H9 (cell line): ENCODE measurements around the gene TSC2. TPM values are rescaled to one million over a fixed set of nuclear protein-coding genes. Genes with fewer than 3 reads are reported as not detected.

Experiments used
- DNase-seq: peaks from one replicate; pipeline ENCODE4 v3.0.0-alpha.2; 2017
- H2AFZ ChIP-seq: one replicate; pipeline ENCODE4 v1.6.1; 2013; ENCODE audit warnings: mild to moderate bottlenecking, low read length, control low read depth, moderate library complexity
- H2AK5ac ChIP-seq: 2 replicates; pipeline ENCODE4 v1.6.1; 2013; ENCODE audit warnings: low read length, control low read depth, mixed read lengths; ENCODE audit not compliant: insufficient read length
- H2BK120ac ChIP-seq: one replicate; pipeline ENCODE4 v1.6.1; 2013; ENCODE audit warnings: low read depth, mild to moderate bottlenecking, low read length, control low read depth, inconsistent platforms; ENCODE audit not compliant: poor library complexity, severe bottlenecking
- H2BK12ac ChIP-seq: 2 replicates; pipeline ENCODE4 v1.6.1; 2013; ENCODE audit warnings: low read length, control low read depth, mixed read lengths, low read depth; ENCODE audit not compliant: insufficient read length
- H2BK15ac ChIP-seq: 2 replicates; pipeline ENCODE4 v1.6.1; 2013; ENCODE audit warnings: low read depth, low read length, control low read depth
- H2BK20ac ChIP-seq: one replicate; pipeline ENCODE4 v1.6.1; 2013; ENCODE audit warnings: low read depth, mild to moderate bottlenecking, low read length, control low read depth, inconsistent platforms; ENCODE audit not compliant: poor library complexity, severe bottlenecking
- H2BK5ac ChIP-seq: 2 replicates; pipeline ENCODE4 v1.6.1; 2013; ENCODE audit warnings: low read length, control low read depth, mixed read lengths; ENCODE audit not compliant: insufficient read length
- H3K14ac ChIP-seq: 2 replicates; pipeline ENCODE4 v1.6.1; 2013; ENCODE audit warnings: low read length, control low read depth; ENCODE audit not compliant: insufficient read depth
- H3K18ac ChIP-seq: 2 replicates; pipeline ENCODE4 v1.6.1; 2013; ENCODE audit warnings: low read depth, mild to moderate bottlenecking, mixed read lengths, low read length, control low read depth; ENCODE audit not compliant: insufficient read length
- H3K23ac ChIP-seq: 2 replicates; pipeline ENCODE4 v1.6.1; 2013; ENCODE audit warnings: low read length, control low read depth, mixed read lengths, low read depth; ENCODE audit not compliant: insufficient read length
- H3K23me2 ChIP-seq: 2 replicates; pipeline ENCODE4 v1.6.1; 2013; ENCODE audit warnings: low read depth, mild to moderate bottlenecking, mixed read lengths, low read length, control low read depth; ENCODE audit not compliant: insufficient read length, poor library complexity, severe bottlenecking
- H3K27ac ChIP-seq: 2 replicates; pipeline ENCODE4 v1.5.1; 2013; ENCODE audit warnings: low read length, control low read depth, mixed read lengths, low read depth; ENCODE audit not compliant: insufficient read length
- H3K27me3 ChIP-seq: 2 replicates; pipeline ENCODE4 v1.6.1; 2013; ENCODE audit warnings: low read length, control low read depth, inconsistent platforms; ENCODE audit not compliant: insufficient read depth
- H3K4ac ChIP-seq: 2 replicates; pipeline ENCODE4 v1.6.1; 2013; ENCODE audit warnings: low read depth, mild to moderate bottlenecking, control low read depth, inconsistent platforms, low read length, moderate library complexity
- H3K4me1 ChIP-seq: 2 replicates; pipeline ENCODE4 v1.6.1; 2013; ENCODE audit warnings: low read length, control low read depth, inconsistent platforms; ENCODE audit not compliant: insufficient read depth
- H3K4me2 ChIP-seq: 2 replicates; pipeline ENCODE4 v1.6.1; 2013; ENCODE audit warnings: low read length, control low read depth, mixed read lengths; ENCODE audit not compliant: insufficient read length, insufficient read depth
- H3K56ac ChIP-seq: 2 replicates; pipeline ENCODE4 v1.6.1; 2013; ENCODE audit warnings: low read depth, mild to moderate bottlenecking, mixed read lengths, low read length, control low read depth; ENCODE audit not compliant: insufficient read length
- H3K79me1 ChIP-seq: 2 replicates; pipeline ENCODE4 v1.6.1; 2013; ENCODE audit warnings: low read depth, mild to moderate bottlenecking, moderate library complexity, low read length, control low read depth, inconsistent platforms; ENCODE audit not compliant: insufficient read depth, poor library complexity, severe bottlenecking
- H3K79me2 ChIP-seq: 2 replicates; pipeline ENCODE4 v1.6.1; 2013; ENCODE audit warnings: low read length, control low read depth, inconsistent platforms; ENCODE audit not compliant: insufficient read depth
- H3K9ac ChIP-seq: 2 replicates; pipeline ENCODE4 v1.6.1; 2013; ENCODE audit warnings: low read length, control low read depth, mixed read lengths; ENCODE audit not compliant: insufficient read length; ENCODE audit errors: extremely low read depth
- H3K9me3 ChIP-seq: one replicate; pipeline ENCODE4 v1.6.1; 2013; ENCODE audit warnings: low read depth, low read length, inconsistent platforms; ENCODE audit not compliant: control insufficient read depth
- H3T11ph ChIP-seq: one replicate; pipeline ENCODE4 v1.6.1; 2013; ENCODE audit warnings: mild to moderate bottlenecking, low read length, control low read depth, inconsistent platforms
- H4K20me1 ChIP-seq: one replicate; pipeline ENCODE4 v1.6.1; 2013; ENCODE audit not compliant: control insufficient read depth, insufficient read length, insufficient read depth
- H4K5ac ChIP-seq: 2 replicates; pipeline ENCODE4 v1.6.1; 2013; ENCODE audit warnings: low read depth, mild to moderate bottlenecking, mixed read lengths, low read length, control low read depth; ENCODE audit not compliant: insufficient read length
- H4K8ac ChIP-seq: replicated peaks from 2 replicates; pipeline ENCODE4 v1.6.1; 2013; ENCODE audit warnings: low read length, control low read depth, mixed read lengths, low read depth; ENCODE audit not compliant: insufficient read length
- H4K91ac ChIP-seq: 2 replicates; pipeline ENCODE4 v1.6.1; 2013; ENCODE audit warnings: low read depth, mild to moderate bottlenecking, moderate library complexity, mixed read lengths, low read length, control low read depth; ENCODE audit not compliant: insufficient read length
- H3K27ac Mint-ChIP-seq, 3 experiments: 2 replicates in 2 of 3; 3 replicates in 1 of 3; pipeline ENCODE4 v1.8.0; 2020 to 2021; ENCODE audit warnings: mixed read lengths in 3 of 3, mild to moderate bottlenecking in 1 of 3, moderate library complexity in 1 of 3
- H3K27me3 Mint-ChIP-seq: 2 replicates; pipeline ENCODE4 v1.8.0; 2021; ENCODE audit warnings: low read depth, mild to moderate bottlenecking, moderate library complexity, mixed read lengths
- H3K36me3 Mint-ChIP-seq, 3 experiments: 2 replicates in 2 of 3; 3 replicates in 1 of 3; pipeline ENCODE4 v1.8.0; 2020 to 2021; ENCODE audit warnings: low read depth in 3 of 3, mixed read lengths in 3 of 3; ENCODE audit not compliant: insufficient read depth in 1 of 3
- H3K4me1 Mint-ChIP-seq, 2 experiments: 2 replicates each; pipeline ENCODE4 v1.8.0; 2020; ENCODE audit warnings: mixed read lengths in 2 of 2
- H3K4me3 Mint-ChIP-seq, 2 experiments: 2 replicates in 1 of 2; 3 replicates in 1 of 2; pipeline ENCODE4 v1.8.0; 2020 to 2021; ENCODE audit warnings: mild to moderate bottlenecking in 2 of 2, mixed read lengths in 2 of 2, moderate library complexity in 1 of 2
- H3K9me3 Mint-ChIP-seq, 2 experiments: 2 replicates in 1 of 2; 3 replicates in 1 of 2; pipeline ENCODE4 v1.8.0; 2020; ENCODE audit warnings: mild to moderate bottlenecking in 2 of 2, mixed read lengths in 2 of 2, moderate library complexity in 1 of 2
- WGBS: extraction: QIAGEN DNeasy Blood & Tissue Kit; methylation state at CpG from one replicate; pipeline ENCODE4 v1.1.7; 2013; ENCODE audit warnings: missing lambda C conversion rate, low lambda C conversion rate, mixed read lengths; ENCODE audit not compliant: insufficient read length; ENCODE audit errors: extremely low coverage; 5-methylcytosine and 5-hydroxymethylcytosine counted together
- total RNA-seq: library from RNA; stranded (reverse); gene quantifications from 2 replicates; pipeline ENCODE4 v1.2.1, GENCODE V29; 2021
- TF ChIP-seq, protein P1 (sequence below): fragments of 200-600 bp; sonication (generic); conservative IDR thresholded peaks from 3 replicates; pipeline ENCODE4 v1.8.0; 2021; ENCODE audit warnings: antibody characterized with exemption, mild to moderate bottlenecking

TSC2 gene
- total RNA-seq, 1 experiment from 2014 or later: 122 TPM

DNA sequence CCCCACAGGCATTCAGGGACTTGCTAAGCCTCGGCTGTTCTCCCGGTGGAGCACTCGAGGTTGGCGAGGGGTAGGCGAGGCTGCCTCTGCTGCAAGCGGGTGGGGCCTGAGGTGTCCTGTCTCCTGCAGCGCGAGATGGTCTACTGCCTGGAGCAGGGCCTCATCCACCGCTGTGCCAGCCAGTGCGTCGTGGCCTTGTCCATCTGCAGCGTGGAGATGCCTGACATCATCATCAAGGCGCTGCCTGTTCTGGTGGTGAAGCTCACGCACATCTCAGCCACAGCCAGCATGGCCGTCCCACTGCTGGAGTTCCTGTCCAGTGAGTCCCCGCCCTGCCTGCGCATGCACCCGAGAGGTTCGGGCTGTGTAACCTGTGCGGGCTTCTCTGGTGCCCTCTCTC is 26.3 kb downstream of the TSC2 start:
- H2BK15ac ChIP-seq: no peak overlapping the region
- H3K9ac ChIP-seq: no peak overlapping the region
- H4K8ac ChIP-seq: no peak overlapping the region
- no peak overlapping the region for H2BK5ac ChIP-seq
- H2AFZ ChIP-seq: no peak overlapping the region
- no peak overlapping the region for H3K27ac Mint-ChIP-seq
- no peak overlapping the region for H3K4me2 ChIP-seq
- H3T11ph ChIP-seq: no peak overlapping the region
- H3K27me3 Mint-ChIP-seq: no peaks in the 10 kb centered on the region
- H2BK120ac ChIP-seq: no peak overlapping the region
- WGBS: no CpG with 5 or more reads among the region's 20 CpGs
- H3K4me1 Mint-ChIP-seq: no peaks in the 10 kb centered on the region
- H3K27me3 ChIP-seq: no peaks in the 10 kb centered on the region
- DNase-seq: no peak
- no peak overlapping the region for H3K4me3 Mint-ChIP-seq
- TF ChIP-seq, protein P1, sequence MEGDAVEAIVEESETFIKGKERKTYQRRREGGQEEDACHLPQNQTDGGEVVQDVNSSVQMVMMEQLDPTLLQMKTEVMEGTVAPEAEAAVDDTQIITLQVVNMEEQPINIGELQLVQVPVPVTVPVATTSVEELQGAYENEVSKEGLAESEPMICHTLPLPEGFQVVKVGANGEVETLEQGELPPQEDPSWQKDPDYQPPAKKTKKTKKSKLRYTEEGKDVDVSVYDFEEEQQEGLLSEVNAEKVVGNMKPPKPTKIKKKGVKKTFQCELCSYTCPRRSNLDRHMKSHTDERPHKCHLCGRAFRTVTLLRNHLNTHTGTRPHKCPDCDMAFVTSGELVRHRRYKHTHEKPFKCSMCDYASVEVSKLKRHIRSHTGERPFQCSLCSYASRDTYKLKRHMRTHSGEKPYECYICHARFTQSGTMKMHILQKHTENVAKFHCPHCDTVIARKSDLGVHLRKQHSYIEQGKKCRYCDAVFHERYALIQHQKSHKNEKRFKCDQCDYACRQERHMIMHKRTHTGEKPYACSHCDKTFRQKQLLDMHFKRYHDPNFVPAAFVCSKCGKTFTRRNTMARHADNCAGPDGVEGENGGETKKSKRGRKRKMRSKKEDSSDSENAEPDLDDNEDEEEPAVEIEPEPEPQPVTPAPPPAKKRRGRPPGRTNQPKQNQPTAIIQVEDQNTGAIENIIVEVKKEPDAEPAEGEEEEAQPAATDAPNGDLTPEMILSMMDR: no peak
- H3K23me2 ChIP-seq: no peaks in the 10 kb centered on the region
- no peak overlapping the region for H2AK5ac ChIP-seq
- no peaks in the 10 kb centered on the region for H3K9me3 ChIP-seq
- no peak overlapping the region for H3K18ac ChIP-seq
- no peaks in the 10 kb centered on the region for H3K79me2 ChIP-seq
- no peak overlapping the region for H4K91ac ChIP-seq
- H3K36me3 Mint-ChIP-seq: peaks cover 6 to 43% (median 36%) of the 10 kb centered on the region in 3 experiments; a peak in 6 of 7 replicates
- H2BK20ac ChIP-seq: no peak overlapping the region
- no peak overlapping the region for H3K4ac ChIP-seq
- H3K14ac ChIP-seq: no peak overlapping the region; the same call in 1 of the 2 replicates
- no peak overlapping the region for H4K5ac ChIP-seq
- no peak overlapping the region for H3K27ac ChIP-seq
- H3K4me1 ChIP-seq: no peaks in the 10 kb centered on the region
- no peaks in the 10 kb centered on the region for H3K79me1 ChIP-seq
- no peaks in the 10 kb centered on the region for H4K20me1 ChIP-seq
- no peak overlapping the region for H3K56ac ChIP-seq
- no peak overlapping the region for H2BK12ac ChIP-seq
- H3K9me3 Mint-ChIP-seq: no peaks in the 10 kb centered on the region
- no peak overlapping the region for H3K23ac ChIP-seq
